ENCODE data around the gene PTP4A2. TPM values are rescaled to one million over a fixed set of nuclear protein-coding genes. Genes with fewer than 3 reads are reported as not detected.
A peak's percentile ranks its signal among the peaks of the same experiment; 100 is the strongest.

PTP4A2 gene
- polyA plus RNA-seq, 1 of the 3 experiments (the other 2 are of a cell fraction), result 41.7 TPM

DNA sequence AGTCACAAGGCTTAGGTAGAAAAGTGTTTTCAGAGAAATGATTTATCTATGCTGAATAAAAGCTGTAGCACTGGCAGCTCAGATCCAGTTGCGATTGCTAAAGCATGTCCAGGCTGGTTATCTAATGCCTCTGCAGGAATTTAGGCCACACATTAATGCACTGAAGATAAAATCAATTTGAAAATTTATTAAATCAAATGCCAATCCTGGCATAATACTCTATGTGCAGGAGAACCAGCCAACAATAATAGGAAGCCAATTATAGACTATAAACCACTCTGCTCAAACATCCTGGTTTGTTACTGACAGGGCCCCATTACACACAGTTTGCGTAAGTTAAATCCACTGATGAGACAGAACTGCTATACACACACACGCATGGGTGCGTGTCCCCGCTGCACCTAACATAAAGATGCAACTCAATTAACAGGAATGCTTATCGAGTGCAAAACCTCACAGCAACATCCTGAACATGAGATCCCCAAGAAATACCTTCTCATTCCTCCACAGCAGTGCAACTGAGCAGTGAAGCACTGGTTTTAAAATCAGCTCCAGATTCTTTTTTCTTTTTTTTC lies 40.6 kb downstream of the PTP4A2 start:
- Histone ChIP-seq H4K20me1 (ENCODE audit: insufficient read depth) (no peaks in the 10 kb centered on the region), H3K79me2 (ENCODE audit: insufficient read depth) (no peaks in the 10 kb centered on the region), H3K27me3 (ENCODE audit: insufficient read depth) (no peaks in the 10 kb centered on the region), H3K4me1 (ENCODE audit: control insufficient read depth in 1 of 2, insufficient read depth in 2 of 2, low read depth in 1 of 2, low read length in 1 of 2) (peaks cover 6% of the 10 kb centered on the region in 2 experiments; a peak in 3 of 4 replicates), H3K27ac (ENCODE audit: low read depth in 2 of 2, low read length in 1 of 2) (peak overlapping the region in 1 of 2 experiments; percentile 46; a peak in 3 of 4 replicates), H3K4me2 (peak overlapping the region; percentile 64), H3K4me3 (ENCODE audit: low read depth in 2 of 2, low read length in 1 of 2) (no peak overlapping the region; a peak in 1 of 4 replicates), H3K9me3 (no peaks in the 10 kb centered on the region), H3K9ac (no peak overlapping the region), H3K36me3 (replicated peaks in 1 of 2; ENCODE audit: control insufficient read depth in 1 of 2, insufficient read depth in 2 of 2, low read length in 1 of 2) (no peaks in the 10 kb centered on the region), H3F3A (replicated peaks; ENCODE audit: insufficient read depth) (peaks cover 9% of the 10 kb centered on the region), H2AFZ (ENCODE audit: low read depth) (no peak overlapping the region), H3K9me2 (no peaks in the 10 kb centered on the region)
- ChIA-PET CTCF (interaction anchor here (0.7 to 1.6 kb wide), 3 partner anchors 13 to 109 kb away, joined by 3 to 4 read pairs (median 3); no protein-coding TSS in a partner anchor), POLR2A (no interaction called here)
- 43% methylated on average over 6 of the region's 6 CpGs for WGBS (ENCODE audit: low lambda C conversion rate)
- DNase-seq, result peak; percentile 55
- TF ChIP-seq MXI1 (IDR thresholded peaks at IDR 0.05; ENCODE audit: low read depth, low read length) (peak; percentile 66), RXRA (IDR thresholded peaks at IDR 0.05; ENCODE audit: borderline replicate concordance, low read depth) (no peak), EZH2phosphoT487 (IDR thresholded peaks at IDR 0.05; ENCODE audit: borderline replicate concordance, low read depth) (no peak), TAF1 (IDR thresholded peaks at IDR 0.05; ENCODE audit: borderline replicate concordance, low read depth, low read length) (no peak), RCOR1 (IDR thresholded peaks at IDR 0.05; ENCODE audit: low read length) (peak; percentile 100), FOXJ3 (CRISPR knock-in tag; IDR thresholded peaks at IDR 0.05) (no peak), RFX5 (IDR thresholded peaks at IDR 0.05; ENCODE audit: low read length) (no peak), RAD21 (IDR thresholded peaks at IDR 0.05; ENCODE audit: low read length) (peak; percentile 15; the same call in 1 of the 2 replicates), JUND (IDR thresholded peaks at IDR 0.05) (peak; percentile 47; the same call in 1 of the 2 replicates), SIN3A (IDR thresholded peaks at IDR 0.05; ENCODE audit: borderline replicate concordance, low read depth, low read length) (peak; percentile 70), GATA2 (CRISPR knock-in tag; IDR thresholded peaks at IDR 0.05) (peak; percentile 52), MEF2A (IDR thresholded peaks at IDR 0.05; ENCODE audit: borderline replicate concordance, low read depth) (0 out of 2 replicates have a peak, but pooled peaks have one; percentile 31), SMC3 (IDR thresholded peaks at IDR 0.05; ENCODE audit: low read depth, low read length) (no peak), FOXM1 (IDR thresholded peaks at IDR 0.05; ENCODE audit: low read depth) (no peak), YY1 (IDR thresholded peaks at IDR 0.05; ENCODE audit: low read depth) (no peak), ELF1 (IDR thresholded peaks at IDR 0.05) (no peak), NFIC (IDR thresholded peaks at IDR 0.05; ENCODE audit: borderline replicate concordance) (peak; percentile 90), CHD2 (IDR thresholded peaks at IDR 0.05; ENCODE audit: low read length, partially characterized antibody) (peak; percentile 85)
- TF ChIP-seq, protein P1, sequence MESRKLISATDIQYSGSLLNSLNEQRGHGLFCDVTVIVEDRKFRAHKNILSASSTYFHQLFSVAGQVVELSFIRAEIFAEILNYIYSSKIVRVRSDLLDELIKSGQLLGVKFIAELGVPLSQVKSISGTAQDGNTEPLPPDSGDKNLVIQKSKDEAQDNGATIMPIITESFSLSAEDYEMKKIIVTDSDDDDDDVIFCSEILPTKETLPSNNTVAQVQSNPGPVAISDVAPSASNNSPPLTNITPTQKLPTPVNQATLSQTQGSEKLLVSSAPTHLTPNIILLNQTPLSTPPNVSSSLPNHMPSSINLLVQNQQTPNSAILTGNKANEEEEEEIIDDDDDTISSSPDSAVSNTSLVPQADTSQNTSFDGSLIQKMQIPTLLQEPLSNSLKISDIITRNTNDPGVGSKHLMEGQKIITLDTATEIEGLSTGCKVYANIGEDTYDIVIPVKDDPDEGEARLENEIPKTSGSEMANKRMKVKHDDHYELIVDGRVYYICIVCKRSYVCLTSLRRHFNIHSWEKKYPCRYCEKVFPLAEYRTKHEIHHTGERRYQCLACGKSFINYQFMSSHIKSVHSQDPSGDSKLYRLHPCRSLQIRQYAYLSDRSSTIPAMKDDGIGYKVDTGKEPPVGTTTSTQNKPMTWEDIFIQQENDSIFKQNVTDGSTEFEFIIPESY (IDR thresholded peaks at IDR 0.05; ENCODE audit: borderline replicate concordance, low read depth), result no peak
- TF ChIP-seq, protein P2, sequence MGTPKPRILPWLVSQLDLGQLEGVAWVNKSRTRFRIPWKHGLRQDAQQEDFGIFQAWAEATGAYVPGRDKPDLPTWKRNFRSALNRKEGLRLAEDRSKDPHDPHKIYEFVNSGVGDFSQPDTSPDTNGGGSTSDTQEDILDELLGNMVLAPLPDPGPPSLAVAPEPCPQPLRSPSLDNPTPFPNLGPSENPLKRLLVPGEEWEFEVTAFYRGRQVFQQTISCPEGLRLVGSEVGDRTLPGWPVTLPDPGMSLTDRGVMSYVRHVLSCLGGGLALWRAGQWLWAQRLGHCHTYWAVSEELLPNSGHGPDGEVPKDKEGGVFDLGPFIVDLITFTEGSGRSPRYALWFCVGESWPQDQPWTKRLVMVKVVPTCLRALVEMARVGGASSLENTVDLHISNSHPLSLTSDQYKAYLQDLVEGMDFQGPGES (IDR thresholded peaks at IDR 0.05; ENCODE audit: low read depth, low read length), result no peak
- TF ChIP-seq, protein P3, sequence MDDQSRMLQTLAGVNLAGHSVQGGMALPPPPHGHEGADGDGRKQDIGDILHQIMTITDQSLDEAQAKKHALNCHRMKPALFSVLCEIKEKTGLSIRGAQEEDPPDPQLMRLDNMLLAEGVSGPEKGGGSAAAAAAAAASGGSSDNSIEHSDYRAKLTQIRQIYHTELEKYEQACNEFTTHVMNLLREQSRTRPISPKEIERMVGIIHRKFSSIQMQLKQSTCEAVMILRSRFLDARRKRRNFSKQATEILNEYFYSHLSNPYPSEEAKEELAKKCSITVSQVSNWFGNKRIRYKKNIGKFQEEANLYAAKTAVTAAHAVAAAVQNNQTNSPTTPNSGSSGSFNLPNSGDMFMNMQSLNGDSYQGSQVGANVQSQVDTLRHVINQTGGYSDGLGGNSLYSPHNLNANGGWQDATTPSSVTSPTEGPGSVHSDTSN (IDR thresholded peaks at IDR 0.05), result peak; percentile 78
- TF ChIP-seq, protein P4, sequence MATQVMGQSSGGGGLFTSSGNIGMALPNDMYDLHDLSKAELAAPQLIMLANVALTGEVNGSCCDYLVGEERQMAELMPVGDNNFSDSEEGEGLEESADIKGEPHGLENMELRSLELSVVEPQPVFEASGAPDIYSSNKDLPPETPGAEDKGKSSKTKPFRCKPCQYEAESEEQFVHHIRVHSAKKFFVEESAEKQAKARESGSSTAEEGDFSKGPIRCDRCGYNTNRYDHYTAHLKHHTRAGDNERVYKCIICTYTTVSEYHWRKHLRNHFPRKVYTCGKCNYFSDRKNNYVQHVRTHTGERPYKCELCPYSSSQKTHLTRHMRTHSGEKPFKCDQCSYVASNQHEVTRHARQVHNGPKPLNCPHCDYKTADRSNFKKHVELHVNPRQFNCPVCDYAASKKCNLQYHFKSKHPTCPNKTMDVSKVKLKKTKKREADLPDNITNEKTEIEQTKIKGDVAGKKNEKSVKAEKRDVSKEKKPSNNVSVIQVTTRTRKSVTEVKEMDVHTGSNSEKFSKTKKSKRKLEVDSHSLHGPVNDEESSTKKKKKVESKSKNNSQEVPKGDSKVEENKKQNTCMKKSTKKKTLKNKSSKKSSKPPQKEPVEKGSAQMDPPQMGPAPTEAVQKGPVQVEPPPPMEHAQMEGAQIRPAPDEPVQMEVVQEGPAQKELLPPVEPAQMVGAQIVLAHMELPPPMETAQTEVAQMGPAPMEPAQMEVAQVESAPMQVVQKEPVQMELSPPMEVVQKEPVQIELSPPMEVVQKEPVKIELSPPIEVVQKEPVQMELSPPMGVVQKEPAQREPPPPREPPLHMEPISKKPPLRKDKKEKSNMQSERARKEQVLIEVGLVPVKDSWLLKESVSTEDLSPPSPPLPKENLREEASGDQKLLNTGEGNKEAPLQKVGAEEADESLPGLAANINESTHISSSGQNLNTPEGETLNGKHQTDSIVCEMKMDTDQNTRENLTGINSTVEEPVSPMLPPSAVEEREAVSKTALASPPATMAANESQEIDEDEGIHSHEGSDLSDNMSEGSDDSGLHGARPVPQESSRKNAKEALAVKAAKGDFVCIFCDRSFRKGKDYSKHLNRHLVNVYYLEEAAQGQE (IDR thresholded peaks at IDR 0.05; ENCODE audit: low read depth, low read length), result no peak
- TF ChIP-seq, protein P5, sequence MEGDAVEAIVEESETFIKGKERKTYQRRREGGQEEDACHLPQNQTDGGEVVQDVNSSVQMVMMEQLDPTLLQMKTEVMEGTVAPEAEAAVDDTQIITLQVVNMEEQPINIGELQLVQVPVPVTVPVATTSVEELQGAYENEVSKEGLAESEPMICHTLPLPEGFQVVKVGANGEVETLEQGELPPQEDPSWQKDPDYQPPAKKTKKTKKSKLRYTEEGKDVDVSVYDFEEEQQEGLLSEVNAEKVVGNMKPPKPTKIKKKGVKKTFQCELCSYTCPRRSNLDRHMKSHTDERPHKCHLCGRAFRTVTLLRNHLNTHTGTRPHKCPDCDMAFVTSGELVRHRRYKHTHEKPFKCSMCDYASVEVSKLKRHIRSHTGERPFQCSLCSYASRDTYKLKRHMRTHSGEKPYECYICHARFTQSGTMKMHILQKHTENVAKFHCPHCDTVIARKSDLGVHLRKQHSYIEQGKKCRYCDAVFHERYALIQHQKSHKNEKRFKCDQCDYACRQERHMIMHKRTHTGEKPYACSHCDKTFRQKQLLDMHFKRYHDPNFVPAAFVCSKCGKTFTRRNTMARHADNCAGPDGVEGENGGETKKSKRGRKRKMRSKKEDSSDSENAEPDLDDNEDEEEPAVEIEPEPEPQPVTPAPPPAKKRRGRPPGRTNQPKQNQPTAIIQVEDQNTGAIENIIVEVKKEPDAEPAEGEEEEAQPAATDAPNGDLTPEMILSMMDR (IDR thresholded peaks at IDR 0.05), result no peak
- TF ChIP-seq, protein P6, sequence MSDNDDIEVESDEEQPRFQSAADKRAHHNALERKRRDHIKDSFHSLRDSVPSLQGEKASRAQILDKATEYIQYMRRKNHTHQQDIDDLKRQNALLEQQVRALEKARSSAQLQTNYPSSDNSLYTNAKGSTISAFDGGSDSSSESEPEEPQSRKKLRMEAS (IDR thresholded peaks at IDR 0.05; ENCODE audit: low read depth), result no peak

All from SK-N-SH (cell line).